OCI-LY1 (cell line): Measurements from ENCODE around the gene HIP1R.

ENCODE experiments used
- H2AFZ ChIP-seq: fragments of 200-600 bp; sonication (generic), shearing (Covaris generic); 2 replicates; pipeline ENCODE4 v1.6.0; 2014; ENCODE audit warnings: antibody characterized with exemption, mild to moderate bottlenecking, low read length
- H3F3A ChIP-seq: fragments of 200-600 bp; sonication (generic), shearing (Covaris generic); 2 replicates; pipeline ENCODE4 v1.6.0; 2014; ENCODE audit warnings: mild to moderate bottlenecking, antibody characterized with exemption, low read length, moderate library complexity; ENCODE audit not compliant: insufficient read depth
- H3K27ac ChIP-seq: fragments of 200-600 bp; sonication (generic); 2 replicates; pipeline ENCODE4 v1.5.1; 2014; ENCODE audit warnings: low read length, mixed run types, mild to moderate bottlenecking, low read depth; ENCODE audit not compliant: poor library complexity, severe bottlenecking
- H3K27me3 ChIP-seq: fragments of 200-600 bp; sonication (generic); 2 replicates; pipeline ENCODE4 v1.6.0; 2014; ENCODE audit warnings: antibody characterized with exemption, mild to moderate bottlenecking, low read length, moderate library complexity; ENCODE audit not compliant: insufficient read depth
- H3K36me3 ChIP-seq: fragments of 200-600 bp; sonication (generic); 2 replicates; pipeline ENCODE4 v1.6.1; 2014; ENCODE audit warnings: mild to moderate bottlenecking, antibody characterized with exemption, low read length, moderate library complexity, mixed read lengths; ENCODE audit not compliant: insufficient read depth
- H3K4me1 ChIP-seq: fragments of 200-600 bp; sonication (generic); 2 replicates; pipeline ENCODE4 v1.5.1; 2014; ENCODE audit warnings: mild to moderate bottlenecking, low read length, moderate library complexity; ENCODE audit not compliant: insufficient read depth, severe bottlenecking
- H3K4me2 ChIP-seq: fragments of 200-600 bp; sonication (generic), shearing (Covaris generic); 2 replicates; pipeline ENCODE4 v1.6.1; 2014; ENCODE audit warnings: low read length
- H3K4me3 ChIP-seq: fragments of 200-600 bp; sonication (generic); 2 replicates; pipeline ENCODE4 v1.5.1; 2014; ENCODE audit warnings: low read length, low read depth, mild to moderate bottlenecking, mixed read lengths; ENCODE audit not compliant: poor library complexity, severe bottlenecking
- H3K79me2 ChIP-seq: fragments of 200-600 bp; shearing (Covaris generic); 2 replicates; pipeline ENCODE4 v1.6.1; 2016; ENCODE audit warnings: mixed run types, low read length, mixed read lengths; ENCODE audit not compliant: insufficient read depth
- H3K9ac ChIP-seq: fragments of 200-600 bp; sonication (generic), shearing (Covaris generic); 2 replicates; pipeline ENCODE4 v1.6.1; 2014; ENCODE audit warnings: mild to moderate bottlenecking, low read length, mixed read lengths
- H3K9me2 ChIP-seq: fragments of 200-600 bp; sonication (generic), shearing (Covaris generic); 2 replicates; pipeline ENCODE4 v1.6.1; 2014; ENCODE audit warnings: low read depth, mild to moderate bottlenecking, low read length, mixed read lengths
- H3K9me3 ChIP-seq: fragments of 200-600 bp; shearing (Covaris generic); 2 replicates; pipeline ENCODE4 v1.6.1; 2014; ENCODE audit warnings: low read length, mixed read lengths
- H4K20me1 ChIP-seq: fragments of 200-600 bp; sonication (generic), shearing (Covaris generic); 2 replicates; pipeline ENCODE4 v1.6.0; 2016; ENCODE audit warnings: mild to moderate bottlenecking, low read length; ENCODE audit not compliant: insufficient read depth
- EZH2 ChIP-seq: fragments of 200-600 bp; sonication (generic), shearing (Covaris generic); IDR thresholded peaks from 2 replicates; pipeline ENCODE4 v1.8.0; 2017; ENCODE audit warnings: borderline replicate concordance, mixed run types, mild to moderate bottlenecking, antibody characterized with exemption, low read length, moderate library complexity, mixed read lengths
- TF ChIP-seq, protein P1 (sequence below): fragments of 200-600 bp; sonication (generic), shearing (Covaris generic); IDR thresholded peaks from 2 replicates; pipeline ENCODE4 v1.5.1; 2017; ENCODE audit warnings: mild to moderate bottlenecking, antibody characterized with exemption, low read length, moderate library complexity, mixed read lengths

The HIP1R gene

DNA sequence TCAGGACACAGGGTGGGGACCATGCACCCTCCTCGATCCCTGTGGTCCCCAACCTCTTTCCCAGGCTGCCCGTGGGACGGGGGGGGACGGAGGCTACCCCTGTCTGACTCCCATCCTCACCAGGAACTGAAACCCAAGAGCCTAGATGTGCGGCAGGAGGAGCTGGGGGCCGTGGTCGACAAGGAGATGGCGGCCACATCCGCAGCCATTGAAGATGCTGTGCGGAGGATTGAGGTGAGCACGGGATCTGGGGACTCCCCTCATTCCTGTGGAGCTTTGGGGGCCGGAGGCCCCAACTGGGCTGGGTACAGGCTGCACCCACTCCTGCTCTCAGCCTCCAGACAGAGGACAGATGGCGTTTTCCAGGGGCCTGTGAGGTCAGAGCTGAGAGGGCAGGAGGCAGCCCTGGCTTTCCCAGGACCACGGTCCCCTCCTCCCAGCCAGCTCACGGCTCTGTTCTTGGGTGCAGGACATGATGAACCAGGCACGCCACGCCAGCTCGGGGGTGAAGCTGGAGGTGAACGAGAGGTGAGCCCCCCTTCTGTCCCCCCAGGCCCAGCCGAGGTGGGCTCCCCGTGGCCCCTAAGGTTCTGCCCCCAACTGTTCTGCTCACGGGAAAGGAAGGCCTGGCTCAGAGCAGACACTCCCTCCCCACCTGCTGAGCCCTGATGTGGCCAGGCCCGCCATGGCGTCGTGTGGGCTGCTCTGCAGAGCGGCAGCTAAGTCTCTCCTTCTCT is 24.2 kb downstream of the HIP1R start:
- Histone ChIP-seq H3K27ac (no peak overlapping the region), H3K4me1 (no peaks in the 10 kb centered on the region), H3K4me3 (no peak overlapping the region), H3K9ac (no peak overlapping the region), H2AFZ (no peak overlapping the region), H4K20me1 (no peaks in the 10 kb centered on the region), H3K4me2 (no peak overlapping the region), H3K79me2 (no peaks in the 10 kb centered on the region), H3K27me3 (no peaks in the 10 kb centered on the region), H3K9me2 (no peaks in the 10 kb centered on the region), H3K9me3 (no peaks in the 10 kb centered on the region), H3F3A (no peaks in the 10 kb centered on the region), H3K36me3 (peaks cover 28% of the 10 kb centered on the region)
- no peak for TF ChIP-seq EZH2
- TF ChIP-seq, protein P1, sequence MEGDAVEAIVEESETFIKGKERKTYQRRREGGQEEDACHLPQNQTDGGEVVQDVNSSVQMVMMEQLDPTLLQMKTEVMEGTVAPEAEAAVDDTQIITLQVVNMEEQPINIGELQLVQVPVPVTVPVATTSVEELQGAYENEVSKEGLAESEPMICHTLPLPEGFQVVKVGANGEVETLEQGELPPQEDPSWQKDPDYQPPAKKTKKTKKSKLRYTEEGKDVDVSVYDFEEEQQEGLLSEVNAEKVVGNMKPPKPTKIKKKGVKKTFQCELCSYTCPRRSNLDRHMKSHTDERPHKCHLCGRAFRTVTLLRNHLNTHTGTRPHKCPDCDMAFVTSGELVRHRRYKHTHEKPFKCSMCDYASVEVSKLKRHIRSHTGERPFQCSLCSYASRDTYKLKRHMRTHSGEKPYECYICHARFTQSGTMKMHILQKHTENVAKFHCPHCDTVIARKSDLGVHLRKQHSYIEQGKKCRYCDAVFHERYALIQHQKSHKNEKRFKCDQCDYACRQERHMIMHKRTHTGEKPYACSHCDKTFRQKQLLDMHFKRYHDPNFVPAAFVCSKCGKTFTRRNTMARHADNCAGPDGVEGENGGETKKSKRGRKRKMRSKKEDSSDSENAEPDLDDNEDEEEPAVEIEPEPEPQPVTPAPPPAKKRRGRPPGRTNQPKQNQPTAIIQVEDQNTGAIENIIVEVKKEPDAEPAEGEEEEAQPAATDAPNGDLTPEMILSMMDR: no peak

DNA sequence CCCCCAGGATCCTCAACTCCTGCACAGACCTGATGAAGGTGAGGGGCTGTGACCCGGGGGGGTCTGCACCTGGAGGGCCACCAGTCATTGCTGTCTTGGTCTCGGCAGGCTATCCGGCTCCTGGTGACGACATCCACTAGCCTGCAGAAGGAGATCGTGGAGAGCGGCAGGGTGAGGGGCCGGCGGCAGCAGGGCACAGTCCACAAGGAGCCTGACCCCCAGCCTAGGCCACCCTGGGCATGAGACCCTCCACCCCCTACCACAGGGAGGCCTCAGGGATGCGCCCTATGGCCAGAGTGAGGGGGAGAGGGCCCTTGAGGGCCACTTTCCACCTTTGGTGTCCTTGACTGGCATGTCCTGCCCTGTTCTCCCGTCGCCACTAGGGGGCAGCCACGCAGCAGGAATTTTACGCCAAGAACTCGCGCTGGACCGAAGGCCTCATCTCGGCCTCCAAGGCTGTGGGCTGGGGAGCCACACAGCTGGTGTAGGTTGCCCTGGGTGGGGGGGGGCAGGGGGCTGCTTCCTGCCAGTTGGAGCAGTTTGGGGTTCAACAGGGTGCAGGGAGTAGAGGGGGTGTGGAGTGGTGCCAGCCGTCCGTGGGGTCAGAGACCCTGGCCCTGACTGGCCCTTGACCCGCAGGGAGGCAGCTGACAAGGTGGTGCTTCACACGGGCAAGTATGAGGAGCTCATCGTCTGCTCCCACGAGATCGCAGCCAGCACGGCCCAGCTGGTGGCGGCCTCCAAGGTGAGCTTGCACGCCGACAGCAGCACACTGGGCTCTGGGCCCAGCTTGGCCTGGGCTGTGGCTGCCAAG is 25.0 kb downstream of the HIP1R start:
- no peak overlapping the region for H3K4me2 ChIP-seq
- no peaks in the 10 kb centered on the region for H3K9me2 ChIP-seq
- no peak overlapping the region for H3K27ac ChIP-seq
- H3K79me2 ChIP-seq: no peaks in the 10 kb centered on the region
- H3F3A ChIP-seq: no peaks in the 10 kb centered on the region
- H4K20me1 ChIP-seq: no peaks in the 10 kb centered on the region
- H3K27me3 ChIP-seq: no peaks in the 10 kb centered on the region
- H3K9me3 ChIP-seq: no peaks in the 10 kb centered on the region
- no peak overlapping the region for H2AFZ ChIP-seq
- no peaks in the 10 kb centered on the region for H3K4me1 ChIP-seq
- no peak overlapping the region for H3K9ac ChIP-seq
- H3K4me3 ChIP-seq: no peak overlapping the region
- no peak for TF ChIP-seq EZH2
- TF ChIP-seq, protein P1: peak; percentile 84
- peaks cover 24% of the 10 kb centered on the region for H3K36me3 ChIP-seq

DNA sequence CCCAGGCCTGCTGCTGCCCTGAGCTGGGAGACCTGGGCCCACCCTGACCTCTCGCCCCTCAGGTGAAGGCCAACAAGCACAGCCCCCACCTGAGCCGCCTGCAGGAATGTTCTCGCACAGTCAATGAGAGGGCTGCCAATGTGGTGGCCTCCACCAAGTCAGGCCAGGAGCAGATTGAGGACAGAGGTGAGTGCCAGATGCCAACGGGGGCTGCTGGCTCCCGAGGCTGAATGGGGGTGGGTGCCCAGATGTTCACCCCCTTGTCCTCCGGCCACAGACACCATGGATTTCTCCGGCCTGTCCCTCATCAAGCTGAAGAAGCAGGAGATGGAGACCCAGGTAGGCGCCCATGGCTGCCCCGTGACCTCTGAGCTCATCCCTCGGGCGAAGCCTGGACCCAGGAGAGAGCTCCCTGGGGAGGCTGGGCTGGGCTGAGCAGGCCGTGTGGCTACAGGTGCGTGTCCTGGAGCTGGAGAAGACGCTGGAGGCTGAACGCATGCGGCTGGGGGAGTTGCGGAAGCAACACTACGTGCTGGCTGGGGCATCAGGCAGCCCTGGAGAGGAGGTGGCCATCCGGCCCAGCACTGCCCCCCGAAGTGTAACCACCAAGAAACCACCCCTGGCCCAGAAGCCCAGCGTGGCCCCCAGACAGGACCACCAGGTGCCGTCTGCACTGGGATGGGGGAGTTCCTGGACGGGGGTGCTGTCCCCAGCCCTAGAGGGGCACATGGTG is 25.8 kb downstream of the HIP1R start:
- no peak overlapping the region for H3K27ac ChIP-seq
- TF ChIP-seq, protein P1: no peak
- no peak for TF ChIP-seq EZH2
- H4K20me1 ChIP-seq: no peaks in the 10 kb centered on the region

More for the DNA sequence above, 25.8 kb downstream of the HIP1R start:
- H3K4me1 ChIP-seq: no peaks in the 10 kb centered on the region
- no peak overlapping the region for H3K9ac ChIP-seq
- H3K9me2 ChIP-seq: no peaks in the 10 kb centered on the region
- no peak overlapping the region for H3K4me3 ChIP-seq
- no peak overlapping the region for H3K4me2 ChIP-seq
- no peaks in the 10 kb centered on the region for H3F3A ChIP-seq
- no peaks in the 10 kb centered on the region for H3K9me3 ChIP-seq
- peaks cover 3% of the 10 kb centered on the region; the same call in 1 of the 2 replicates for H3K27me3 ChIP-seq
- no peak overlapping the region for H2AFZ ChIP-seq
- no peaks in the 10 kb centered on the region for H3K79me2 ChIP-seq
- H3K36me3 ChIP-seq: peaks cover 24% of the 10 kb centered on the region
